ENCODE data around the gene RPL10A.
A peak's percentile ranks its signal among the peaks of the same experiment; 100 is the strongest.

Gene RPL10A

DNA sequence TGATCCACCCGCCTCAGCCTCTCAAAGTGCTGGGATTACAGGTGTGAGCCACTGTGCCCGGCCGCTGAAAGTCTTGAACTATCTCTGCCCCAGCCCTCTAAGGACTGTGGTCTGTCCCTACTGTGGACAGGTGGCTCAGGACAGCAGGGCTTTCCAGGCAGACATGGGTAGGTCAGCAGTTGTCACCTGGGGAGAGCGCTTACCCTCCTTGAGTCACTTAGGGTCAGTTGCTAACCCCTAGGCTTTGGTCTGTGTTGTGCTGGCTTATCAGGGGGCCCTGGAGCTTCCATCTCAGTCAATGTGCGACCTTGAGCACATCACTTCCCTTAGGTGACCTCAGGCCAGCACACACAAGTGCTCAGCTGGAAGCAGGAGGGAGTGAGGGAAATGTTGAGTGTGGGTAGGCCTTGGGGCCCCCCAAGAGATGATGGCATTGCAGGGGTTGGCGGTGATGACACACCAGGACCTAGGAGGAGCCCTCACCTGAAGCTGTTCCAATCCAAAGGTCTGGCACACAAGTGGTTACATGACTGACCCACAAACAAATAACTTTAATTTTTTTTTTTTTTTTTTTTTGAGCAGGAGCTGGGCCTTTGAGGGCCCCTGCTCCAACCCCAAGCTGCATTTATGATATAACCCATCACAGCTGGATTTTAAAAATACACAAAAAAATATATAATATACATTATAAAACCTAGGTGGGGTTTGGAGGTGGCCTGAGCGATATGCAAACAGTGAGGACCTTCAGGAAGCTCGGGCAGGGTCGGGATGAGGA, 5.1 kb downstream of the RPL10A start:
- no peak for ATAC-seq
- TF ChIP-seq TCF4 (CRISPR knock-in tag; IDR thresholded peaks at IDR 0.05; ENCODE audit: borderline replicate concordance) (no peak), TOX (CRISPR knock-in tag; IDR thresholded peaks at IDR 0.05; ENCODE audit: borderline replicate concordance) (no peak), SNAI2 (CRISPR knock-in tag; IDR thresholded peaks at IDR 0.05) (no peak), OSR1 (CRISPR knock-in tag; IDR thresholded peaks at IDR 0.05) (no peak), RARB (CRISPR knock-in tag; IDR thresholded peaks at IDR 0.05) (no peak), PPARA (CRISPR knock-in tag; IDR thresholded peaks at IDR 0.05; ENCODE audit: borderline replicate concordance) (no peak), ESRRG (CRISPR knock-in tag; IDR thresholded peaks at IDR 0.05) (no peak), ZNF565 (CRISPR knock-in tag; conservative IDR thresholded peaks at IDR 0.05; ENCODE audit: low read depth) (no peak), GLIS3 (CRISPR knock-in tag; IDR thresholded peaks at IDR 0.05) (no peak), ZFP3 (CRISPR knock-in tag; IDR thresholded peaks at IDR 0.05) (no peak), ARNTL (CRISPR knock-in tag; IDR thresholded peaks at IDR 0.05; ENCODE audit: borderline replicate concordance, low read depth) (no peak)
- TF ChIP-seq, protein P1, sequence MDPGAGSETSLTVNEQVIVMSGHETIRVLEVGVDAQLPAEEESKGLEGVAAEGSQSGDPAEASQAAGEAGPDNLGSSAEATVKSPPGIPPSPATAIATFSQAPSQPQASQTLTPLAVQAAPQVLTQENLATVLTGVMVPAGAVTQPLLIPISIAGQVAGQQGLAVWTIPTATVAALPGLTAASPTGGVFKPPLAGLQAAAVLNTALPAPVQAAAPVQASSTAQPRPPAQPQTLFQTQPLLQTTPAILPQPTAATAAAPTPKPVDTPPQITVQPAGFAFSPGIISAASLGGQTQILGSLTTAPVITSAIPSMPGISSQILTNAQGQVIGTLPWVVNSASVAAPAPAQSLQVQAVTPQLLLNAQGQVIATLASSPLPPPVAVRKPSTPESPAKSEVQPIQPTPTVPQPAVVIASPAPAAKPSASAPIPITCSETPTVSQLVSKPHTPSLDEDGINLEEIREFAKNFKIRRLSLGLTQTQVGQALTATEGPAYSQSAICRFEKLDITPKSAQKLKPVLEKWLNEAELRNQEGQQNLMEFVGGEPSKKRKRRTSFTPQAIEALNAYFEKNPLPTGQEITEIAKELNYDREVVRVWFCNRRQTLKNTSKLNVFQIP (CRISPR knock-in tag; IDR thresholded peaks at IDR 0.05; ENCODE audit: borderline replicate concordance, low read depth): no peak

DNA sequence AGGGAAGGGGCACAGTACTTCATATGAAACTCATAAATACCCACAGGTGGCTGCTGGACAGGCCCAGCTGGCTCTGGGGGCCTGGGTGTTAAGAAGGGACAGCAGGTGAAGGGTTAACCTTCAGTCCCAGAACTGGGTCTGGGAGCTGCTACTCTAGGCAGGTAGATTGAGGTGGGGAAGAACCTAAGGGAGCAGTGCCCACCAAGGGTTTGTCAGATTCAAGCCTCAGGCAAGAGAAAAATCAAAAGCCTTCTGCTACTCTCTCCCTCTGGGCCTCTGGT, 5.6 kb downstream of the RPL10A start:
- TF ChIP-seq, protein P2, sequence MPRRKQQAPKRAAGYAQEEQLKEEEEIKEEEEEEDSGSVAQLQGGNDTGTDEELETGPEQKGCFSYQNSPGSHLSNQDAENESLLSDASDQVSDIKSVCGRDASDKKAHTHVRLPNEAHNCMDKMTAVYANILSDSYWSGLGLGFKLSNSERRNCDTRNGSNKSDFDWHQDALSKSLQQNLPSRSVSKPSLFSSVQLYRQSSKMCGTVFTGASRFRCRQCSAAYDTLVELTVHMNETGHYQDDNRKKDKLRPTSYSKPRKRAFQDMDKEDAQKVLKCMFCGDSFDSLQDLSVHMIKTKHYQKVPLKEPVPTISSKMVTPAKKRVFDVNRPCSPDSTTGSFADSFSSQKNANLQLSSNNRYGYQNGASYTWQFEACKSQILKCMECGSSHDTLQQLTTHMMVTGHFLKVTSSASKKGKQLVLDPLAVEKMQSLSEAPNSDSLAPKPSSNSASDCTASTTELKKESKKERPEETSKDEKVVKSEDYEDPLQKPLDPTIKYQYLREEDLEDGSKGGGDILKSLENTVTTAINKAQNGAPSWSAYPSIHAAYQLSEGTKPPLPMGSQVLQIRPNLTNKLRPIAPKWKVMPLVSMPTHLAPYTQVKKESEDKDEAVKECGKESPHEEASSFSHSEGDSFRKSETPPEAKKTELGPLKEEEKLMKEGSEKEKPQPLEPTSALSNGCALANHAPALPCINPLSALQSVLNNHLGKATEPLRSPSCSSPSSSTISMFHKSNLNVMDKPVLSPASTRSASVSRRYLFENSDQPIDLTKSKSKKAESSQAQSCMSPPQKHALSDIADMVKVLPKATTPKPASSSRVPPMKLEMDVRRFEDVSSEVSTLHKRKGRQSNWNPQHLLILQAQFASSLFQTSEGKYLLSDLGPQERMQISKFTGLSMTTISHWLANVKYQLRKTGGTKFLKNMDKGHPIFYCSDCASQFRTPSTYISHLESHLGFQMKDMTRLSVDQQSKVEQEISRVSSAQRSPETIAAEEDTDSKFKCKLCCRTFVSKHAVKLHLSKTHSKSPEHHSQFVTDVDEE (CRISPR knock-in tag; IDR thresholded peaks at IDR 0.05): no peak
- TF ChIP-seq ISL1 (CRISPR knock-in tag; IDR thresholded peaks at IDR 0.05): no peak
- no peak for TF ChIP-seq CSDC2 (CRISPR knock-in tag; IDR thresholded peaks at IDR 0.05)
- TF ChIP-seq ZFP30 (CRISPR knock-in tag; IDR thresholded peaks at IDR 0.05): no peak
- no peak for TF ChIP-seq BACH2 (CRISPR knock-in tag; IDR thresholded peaks at IDR 0.05; ENCODE audit: borderline replicate concordance)
- TF ChIP-seq ZNF8 (CRISPR knock-in tag; IDR thresholded peaks at IDR 0.05): no peak
- TF ChIP-seq GLIS3 (CRISPR knock-in tag; IDR thresholded peaks at IDR 0.05): no peak
- TF ChIP-seq ESRRG (CRISPR knock-in tag; IDR thresholded peaks at IDR 0.05): no peak
- ATAC-seq: no peak; the same call in 2 of the 3 replicates

DNA sequence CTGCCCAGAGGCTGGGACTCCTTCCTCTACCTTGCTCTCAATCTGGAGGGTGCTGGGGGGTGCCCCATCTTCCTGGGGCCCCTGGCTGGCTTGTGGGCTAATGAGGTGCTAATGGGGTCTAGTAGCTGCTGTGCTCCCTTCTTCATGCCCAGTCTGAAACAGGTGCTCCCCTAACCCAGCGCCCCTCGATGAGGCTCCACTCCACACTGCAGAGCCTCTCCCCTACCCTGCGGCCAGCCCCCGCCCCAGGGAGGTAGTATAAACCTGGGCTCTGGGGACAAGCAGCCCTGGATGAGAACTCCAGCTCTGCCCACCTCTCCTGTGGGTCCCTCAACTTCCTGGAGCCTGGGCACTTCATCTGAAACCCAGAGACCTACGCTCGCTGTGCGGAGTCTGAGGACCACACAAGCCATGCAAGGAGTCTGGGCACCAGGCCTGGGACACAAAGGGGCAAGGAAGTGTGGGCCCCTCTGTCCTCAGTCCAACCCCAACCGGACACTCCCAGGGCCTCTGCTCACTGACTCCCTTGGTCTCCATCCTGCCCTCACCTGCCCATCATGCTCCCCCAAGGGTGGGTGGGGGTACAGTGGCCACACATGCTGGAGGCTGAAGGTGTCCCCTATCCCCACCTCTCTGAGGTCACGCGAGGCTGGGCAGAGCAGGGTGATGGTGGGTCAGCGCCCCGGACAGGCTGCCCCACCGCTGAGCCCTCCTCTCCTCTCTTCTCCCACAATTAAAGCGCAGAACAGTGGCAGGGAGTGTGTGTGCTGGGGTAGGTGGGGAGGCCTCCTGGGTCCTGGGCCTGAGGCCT, 6.1 kb downstream of the RPL10A start:
- TF ChIP-seq ZC3H10 (CRISPR knock-in tag; IDR thresholded peaks at IDR 0.05): no peak
- no peak for TF ChIP-seq ZFP3 (CRISPR knock-in tag; IDR thresholded peaks at IDR 0.05)
- peak; percentile 25 for ATAC-seq

DNA sequence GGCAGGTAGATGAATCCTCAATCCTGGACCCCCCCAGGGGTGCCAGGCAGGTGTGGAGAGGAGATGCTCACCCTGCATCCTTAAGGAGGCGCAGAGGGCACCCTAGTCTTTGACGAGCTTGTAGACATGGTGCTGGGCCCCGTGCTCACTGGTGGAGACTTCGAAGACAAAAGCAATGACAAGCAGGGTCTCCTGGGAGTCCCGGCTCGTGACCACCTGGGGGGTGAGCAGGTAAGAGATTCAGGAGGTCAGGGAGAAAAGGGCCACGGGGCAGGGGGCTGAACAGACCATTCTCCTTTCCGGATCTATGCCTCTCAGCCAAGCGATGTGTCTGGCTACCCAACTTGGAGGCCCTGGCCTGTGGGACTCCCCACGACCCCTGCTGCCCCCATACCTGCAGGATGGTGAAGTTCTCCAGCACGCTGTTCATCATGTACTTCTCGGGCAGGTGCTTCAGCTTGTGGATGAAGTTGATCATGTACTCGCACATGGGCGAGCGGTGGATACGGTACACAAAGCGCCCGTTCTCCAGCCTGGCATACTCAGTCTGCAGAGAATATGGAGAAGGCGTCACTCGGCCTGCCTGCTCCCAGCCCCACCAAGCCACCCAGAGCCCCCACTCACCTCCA, 6.9 kb downstream of the RPL10A start:
- TF ChIP-seq, protein P3, sequence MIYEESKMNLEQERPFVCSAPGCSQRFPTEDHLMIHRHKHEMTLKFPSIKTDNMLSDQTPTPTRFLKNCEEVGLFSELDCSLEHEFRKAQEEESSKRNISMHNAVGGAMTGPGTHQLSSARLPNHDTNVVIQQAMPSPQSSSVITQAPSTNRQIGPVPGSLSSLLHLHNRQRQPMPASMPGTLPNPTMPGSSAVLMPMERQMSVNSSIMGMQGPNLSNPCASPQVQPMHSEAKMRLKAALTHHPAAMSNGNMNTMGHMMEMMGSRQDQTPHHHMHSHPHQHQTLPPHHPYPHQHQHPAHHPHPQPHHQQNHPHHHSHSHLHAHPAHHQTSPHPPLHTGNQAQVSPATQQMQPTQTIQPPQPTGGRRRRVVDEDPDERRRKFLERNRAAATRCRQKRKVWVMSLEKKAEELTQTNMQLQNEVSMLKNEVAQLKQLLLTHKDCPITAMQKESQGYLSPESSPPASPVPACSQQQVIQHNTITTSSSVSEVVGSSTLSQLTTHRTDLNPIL (CRISPR knock-in tag; IDR thresholded peaks at IDR 0.05; ENCODE audit: low read depth): no peak
- TF ChIP-seq ZFP3 (CRISPR knock-in tag; IDR thresholded peaks at IDR 0.05) (no peak), ESRRG (CRISPR knock-in tag; IDR thresholded peaks at IDR 0.05) (no peak), ARNTL (CRISPR knock-in tag; IDR thresholded peaks at IDR 0.05; ENCODE audit: borderline replicate concordance, low read depth) (no peak), OSR1 (CRISPR knock-in tag; IDR thresholded peaks at IDR 0.05) (no peak), CSDC2 (CRISPR knock-in tag; IDR thresholded peaks at IDR 0.05) (no peak), ZNF70 (CRISPR knock-in tag; IDR thresholded peaks at IDR 0.05) (no peak), PPARA (CRISPR knock-in tag; IDR thresholded peaks at IDR 0.05; ENCODE audit: borderline replicate concordance) (no peak), BACH2 (CRISPR knock-in tag; IDR thresholded peaks at IDR 0.05; ENCODE audit: borderline replicate concordance) (no peak), RARB (CRISPR knock-in tag; IDR thresholded peaks at IDR 0.05) (no peak), ZNF565 (CRISPR knock-in tag; conservative IDR thresholded peaks at IDR 0.05; ENCODE audit: low read depth) (no peak), ZFP30 (CRISPR knock-in tag; IDR thresholded peaks at IDR 0.05) (no peak)
- TF ChIP-seq, protein P2 (CRISPR knock-in tag; IDR thresholded peaks at IDR 0.05): no peak
- peak; percentile 5; the same call in 2 of the 3 replicates for ATAC-seq

All from SK-N-SH treated with all-trans-retinoic acid at 6 μM for 48 hours (cell line).